Ovary (tissue), 3 donors: ENCODE measurements around the gene MBOAT2.

Source experiments
- CTCF ChIP-seq, 3 donors: fragments of 450-650 bp in 2 of 3; fragments of 200-600 bp in 1 of 3; IDR thresholded peaks; one replicate each; pipeline versions ENCODE4 v1.5.1 to v1.8.0; 2016 to 2022; ENCODE audit warnings: antibody characterized with exemption in 3 of 3, mild to moderate bottlenecking in 1 of 3
- POLR2A ChIP-seq: fragments of 450-650 bp; IDR thresholded peaks from one replicate; pipeline ENCODE4 v1.6.1; 2017; ENCODE audit warnings: antibody characterized with exemption, mild to moderate bottlenecking, moderate library complexity
- donor health status: DM: no; HTN: no; CAD: no.

- TF ChIP-seq CTCF (IDR thresholded peaks at IDR 0.05) (no peak), POLR2A (no peak)
These were observed 148.5 kb downstream of the MBOAT2 start for GRCh38 chr2:8855010-8855409.
